ENCODE results near the gene MTA2. TPM values are rescaled to one million over a fixed set of nuclear protein-coding genes. Genes with fewer than 3 reads are reported as not detected.

MTA2 gene
- total RNA-seq, 2 experiments from 2014 or later = 130 to 174 TPM

DNA sequence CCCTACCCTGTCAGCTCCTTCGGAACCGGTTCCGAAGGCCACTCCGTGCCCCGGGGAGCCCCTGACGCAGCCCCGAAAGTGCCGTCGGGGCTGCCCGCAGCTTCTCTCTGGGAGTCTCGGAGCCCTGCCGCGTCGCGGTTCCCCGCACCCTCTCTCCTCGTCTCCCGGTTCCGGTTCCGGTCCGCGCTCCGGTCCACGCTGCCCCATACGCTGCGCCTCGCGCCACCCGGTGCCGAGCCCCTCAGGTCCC is 618 bp downstream of the MTA2 start:
- H3K4me3 ChIP-seq (ENCODE audit: low read depth, low read length, poor library complexity, severe bottlenecking) = peak overlapping the region; percentile 98
- peak overlapping the region; percentile 98 for H3K4me2 ChIP-seq (ENCODE audit: low read length)
- H3K79me2 ChIP-seq (ENCODE audit: insufficient read depth, low read depth, low read length) = peaks cover 37% of the 10 kb centered on the region
- H4K20me1 ChIP-seq (ENCODE audit: insufficient read depth, low read length) = peaks cover 9% of the 10 kb centered on the region; the same call in 1 of the 2 replicates
- no peaks in the 10 kb centered on the region for H3K9me2 ChIP-seq (ENCODE audit: insufficient read depth, low read length)
- H2AFZ ChIP-seq (ENCODE audit: low read length) = peak overlapping the region; percentile 34; the same call in 1 of the 2 replicates
- H3K36me3 ChIP-seq (ENCODE audit: insufficient read depth, low read length) = peaks cover 84% of the 10 kb centered on the region
- TF ChIP-seq, protein P1, sequence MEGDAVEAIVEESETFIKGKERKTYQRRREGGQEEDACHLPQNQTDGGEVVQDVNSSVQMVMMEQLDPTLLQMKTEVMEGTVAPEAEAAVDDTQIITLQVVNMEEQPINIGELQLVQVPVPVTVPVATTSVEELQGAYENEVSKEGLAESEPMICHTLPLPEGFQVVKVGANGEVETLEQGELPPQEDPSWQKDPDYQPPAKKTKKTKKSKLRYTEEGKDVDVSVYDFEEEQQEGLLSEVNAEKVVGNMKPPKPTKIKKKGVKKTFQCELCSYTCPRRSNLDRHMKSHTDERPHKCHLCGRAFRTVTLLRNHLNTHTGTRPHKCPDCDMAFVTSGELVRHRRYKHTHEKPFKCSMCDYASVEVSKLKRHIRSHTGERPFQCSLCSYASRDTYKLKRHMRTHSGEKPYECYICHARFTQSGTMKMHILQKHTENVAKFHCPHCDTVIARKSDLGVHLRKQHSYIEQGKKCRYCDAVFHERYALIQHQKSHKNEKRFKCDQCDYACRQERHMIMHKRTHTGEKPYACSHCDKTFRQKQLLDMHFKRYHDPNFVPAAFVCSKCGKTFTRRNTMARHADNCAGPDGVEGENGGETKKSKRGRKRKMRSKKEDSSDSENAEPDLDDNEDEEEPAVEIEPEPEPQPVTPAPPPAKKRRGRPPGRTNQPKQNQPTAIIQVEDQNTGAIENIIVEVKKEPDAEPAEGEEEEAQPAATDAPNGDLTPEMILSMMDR (conservative IDR thresholded peaks at IDR 0.05; ENCODE audit: low read length) = no peak
- no peak for TF ChIP-seq EZH2phosphoT487 (IDR thresholded peaks at IDR 0.05; ENCODE audit: borderline replicate concordance, low read depth, low read length)
- ChIA-PET POLR2A (interaction anchor here (0.6 to 2.5 kb wide), 9 partner anchors 9 to 972 kb away, joined by 3 to 37 read pairs (median 6); partner anchors contain the start of genes B3GAT3, C11orf98, CSKMT and EEF1G), CTCF (ENCODE audit: unreplicated experiment) (interaction anchor here (0.6 to 1.0 kb wide), 3 partner anchors 10 to 216 kb away, joined by 4 to 8 read pairs (median 6); partner anchors contain the start of gene TUT1)
- no peaks in the 10 kb centered on the region for H3K9me3 ChIP-seq (ENCODE audit: low read length)
- BruUV-seq (replicated peaks) = no TSS peak
- H3K27ac ChIP-seq (ENCODE audit: low read depth, low read length, poor library complexity, severe bottlenecking) = peak overlapping the region; percentile 87
- intact Hi-C loops (cut with micrococcal nuclease; ENCODE audit: unreplicated experiment) = loop anchor here (2.0 kb wide), 1 partner anchor 64 kb away; the partner anchor contains the start of genes C11orf98 and CSKMT
- H3K4me1 ChIP-seq (ENCODE audit: insufficient read depth, low read length, poor library complexity, severe bottlenecking) = peaks cover 24% of the 10 kb centered on the region
- peak; percentile 43 for DNase-seq (ENCODE audit: low spot score)

DNA sequence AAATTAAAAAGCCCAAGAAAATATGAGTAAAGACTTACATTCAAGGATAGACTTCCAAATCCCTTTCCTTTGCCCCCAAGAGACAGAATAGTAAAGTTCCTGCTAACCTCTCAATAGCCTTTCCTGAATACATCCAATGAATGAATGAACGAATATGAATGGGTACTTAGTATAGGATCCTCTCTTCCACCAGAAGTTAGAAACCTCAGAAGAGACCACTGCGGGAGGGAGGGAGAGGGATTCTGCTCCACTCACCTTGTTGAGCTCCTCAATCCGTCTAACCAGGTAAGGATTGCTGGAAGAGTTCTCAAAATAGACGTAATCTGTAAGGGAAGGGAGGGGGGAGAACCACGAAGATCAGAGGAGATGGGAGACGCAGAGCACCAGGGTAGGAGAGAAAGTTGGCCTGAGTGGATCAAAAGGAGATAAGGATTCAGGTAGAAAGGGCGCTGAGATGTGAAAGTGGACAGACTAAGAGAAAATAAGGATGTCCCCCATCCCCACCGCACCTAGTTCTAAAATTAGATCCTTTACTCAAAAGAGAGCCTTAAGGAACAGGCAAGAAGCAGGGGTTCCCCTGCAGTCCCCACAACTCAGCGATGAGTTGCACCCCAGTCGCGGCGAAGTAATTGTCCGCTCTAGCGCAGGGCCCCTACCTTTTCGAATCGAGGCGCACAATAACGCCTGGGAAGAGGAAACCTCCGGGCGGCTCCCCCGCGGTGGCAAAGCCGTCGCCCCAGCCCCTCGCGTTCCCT is 1.1 kb downstream of the MTA2 start:
- H3K4me3 ChIP-seq (ENCODE audit: low read depth, low read length, poor library complexity, severe bottlenecking) = peak overlapping the region; percentile 98
- no TSS peak for BruUV-seq (replicated peaks)
- peaks cover 84% of the 10 kb centered on the region for H3K36me3 ChIP-seq (ENCODE audit: insufficient read depth, low read length)
- no peaks in the 10 kb centered on the region for H3K9me3 ChIP-seq (ENCODE audit: low read length)
- peak overlapping the region; percentile 98 for H3K4me2 ChIP-seq (ENCODE audit: low read length)
- no peak for TF ChIP-seq EZH2phosphoT487 (IDR thresholded peaks at IDR 0.05; ENCODE audit: borderline replicate concordance, low read depth, low read length)
- TF ChIP-seq, protein P1 (conservative IDR thresholded peaks at IDR 0.05; ENCODE audit: low read length) = no peak
- H3K9me2 ChIP-seq (ENCODE audit: insufficient read depth, low read length) = no peaks in the 10 kb centered on the region
- no peak overlapping the region; the same call in 1 of the 2 replicates for H2AFZ ChIP-seq (ENCODE audit: low read length)
- peaks cover 24% of the 10 kb centered on the region for H3K4me1 ChIP-seq (ENCODE audit: insufficient read depth, low read length, poor library complexity, severe bottlenecking)
- intact Hi-C loops (cut with micrococcal nuclease; ENCODE audit: unreplicated experiment) = loop anchor here (2.0 kb wide), 1 partner anchor 64 kb away; the partner anchor contains the start of genes C11orf98 and CSKMT
- POLR2A ChIA-PET = interaction anchor here (0.6 to 2.5 kb wide), 7 partner anchors 9 to 973 kb away, joined by 3 to 37 read pairs (median 6); partner anchors contain the start of genes B3GAT3, C11orf98, CSKMT and EEF1G
- CTCF ChIA-PET (ENCODE audit: unreplicated experiment) = interaction anchor here (0.5 to 0.6 kb wide), 3 partner anchors 8 to 216 kb away, joined by 3 to 8 read pairs (median 6); partner anchors contain the start of gene TUT1
- H3K79me2 ChIP-seq (ENCODE audit: insufficient read depth, low read depth, low read length) = peaks cover 37% of the 10 kb centered on the region
- DNase-seq (ENCODE audit: low spot score) = peak; percentile 49
- peak overlapping the region; percentile 87 for H3K27ac ChIP-seq (ENCODE audit: low read depth, low read length, poor library complexity, severe bottlenecking)
- H4K20me1 ChIP-seq (ENCODE audit: insufficient read depth, low read length) = peaks cover 9% of the 10 kb centered on the region; the same call in 1 of the 2 replicates

Data from OCI-LY7 (cell line).